ENCODE data around the gene NSRP1.

DNA sequence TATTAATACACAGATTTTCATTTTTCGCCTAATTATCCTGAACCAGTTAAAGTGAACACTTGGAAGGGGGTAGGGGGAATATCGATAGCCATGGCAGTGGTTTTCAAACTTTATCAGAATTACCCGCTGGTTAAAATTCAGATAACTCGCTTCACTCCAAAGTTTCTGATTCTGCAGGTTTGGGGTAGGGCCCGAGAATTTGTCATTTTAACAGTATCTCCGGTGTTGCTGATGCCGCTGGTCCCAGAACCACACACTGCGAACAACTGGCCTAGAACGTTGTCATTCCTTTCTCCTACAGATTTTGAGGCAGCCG lies 313 bp upstream of the NSRP1 start:
- TF ChIP-seq, protein P1, sequence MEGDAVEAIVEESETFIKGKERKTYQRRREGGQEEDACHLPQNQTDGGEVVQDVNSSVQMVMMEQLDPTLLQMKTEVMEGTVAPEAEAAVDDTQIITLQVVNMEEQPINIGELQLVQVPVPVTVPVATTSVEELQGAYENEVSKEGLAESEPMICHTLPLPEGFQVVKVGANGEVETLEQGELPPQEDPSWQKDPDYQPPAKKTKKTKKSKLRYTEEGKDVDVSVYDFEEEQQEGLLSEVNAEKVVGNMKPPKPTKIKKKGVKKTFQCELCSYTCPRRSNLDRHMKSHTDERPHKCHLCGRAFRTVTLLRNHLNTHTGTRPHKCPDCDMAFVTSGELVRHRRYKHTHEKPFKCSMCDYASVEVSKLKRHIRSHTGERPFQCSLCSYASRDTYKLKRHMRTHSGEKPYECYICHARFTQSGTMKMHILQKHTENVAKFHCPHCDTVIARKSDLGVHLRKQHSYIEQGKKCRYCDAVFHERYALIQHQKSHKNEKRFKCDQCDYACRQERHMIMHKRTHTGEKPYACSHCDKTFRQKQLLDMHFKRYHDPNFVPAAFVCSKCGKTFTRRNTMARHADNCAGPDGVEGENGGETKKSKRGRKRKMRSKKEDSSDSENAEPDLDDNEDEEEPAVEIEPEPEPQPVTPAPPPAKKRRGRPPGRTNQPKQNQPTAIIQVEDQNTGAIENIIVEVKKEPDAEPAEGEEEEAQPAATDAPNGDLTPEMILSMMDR (conservative IDR thresholded peaks at IDR 0.05; ENCODE audit: low read length), result no peak
- TF ChIP-seq EZH2phosphoT487 (IDR thresholded peaks at IDR 0.05; ENCODE audit: borderline replicate concordance), result no peak

Measured in Loucy (cell line).